ENCODE measurements around the gene PCDH15.

Gene PCDH15

GRCh38 chr10:54708021-54708420, 93.0 kb downstream of the PCDH15 start:
- Histone ChIP-seq H3K4me3 (ENCODE audit: insufficient read depth, low read length, poor library complexity, severe bottlenecking) (no peak overlapping the region), H3F3A (ENCODE audit: insufficient read depth) (no peaks in the 10 kb centered on the region), H3K27me3 (ENCODE audit: low read length) (no peaks in the 10 kb centered on the region), H3K36me3 (ENCODE audit: low read length) (no peaks in the 10 kb centered on the region), H3K4me2 (ENCODE audit: low read depth, low read length, poor library complexity, severe bottlenecking) (no peak overlapping the region), H3K27ac (ENCODE audit: low read depth, low read length) (no peak overlapping the region), H3K9me3 (ENCODE audit: insufficient read depth, low read length) (no peaks in the 10 kb centered on the region), H4K20me1 (ENCODE audit: low read depth, low read length) (no peaks in the 10 kb centered on the region), H2AFZ (ENCODE audit: low read depth, low read length, severe bottlenecking) (no peak overlapping the region), H3K9ac (ENCODE audit: low read length) (no peak overlapping the region), H3K79me2 (ENCODE audit: insufficient read depth, low read length) (no peaks in the 10 kb centered on the region), H3K9me2 (replicated peaks; ENCODE audit: insufficient read depth, low read length) (no peaks in the 10 kb centered on the region)
- no peak for TF ChIP-seq EZH2phosphoT487 (conservative IDR thresholded peaks at IDR 0.05; ENCODE audit: low read length)
- no peak for TF ChIP-seq CTCF (IDR thresholded peaks at IDR 0.05; ENCODE audit: insufficient read depth, low read length, poor library complexity, severe bottlenecking)

- no peak overlapping the region for H3K27ac ChIP-seq (ENCODE audit: low read depth, low read length)
- H3K4me2 ChIP-seq (ENCODE audit: low read depth, low read length, poor library complexity, severe bottlenecking) = no peak overlapping the region
- no peaks in the 10 kb centered on the region for H3K79me2 ChIP-seq (ENCODE audit: insufficient read depth, low read length)
- H3K9me3 ChIP-seq (ENCODE audit: insufficient read depth, low read length) = no peaks in the 10 kb centered on the region; the same call in 1 of the 2 replicates
- no peak overlapping the region for H3K4me3 ChIP-seq (ENCODE audit: insufficient read depth, low read length, poor library complexity, severe bottlenecking)
- H3K9me2 ChIP-seq (replicated peaks; ENCODE audit: insufficient read depth, low read length) = no peaks in the 10 kb centered on the region
- no peaks in the 10 kb centered on the region for H3K27me3 ChIP-seq (ENCODE audit: low read length)
- no peaks in the 10 kb centered on the region for H3K36me3 ChIP-seq (ENCODE audit: low read length)
- TF ChIP-seq EZH2phosphoT487 (conservative IDR thresholded peaks at IDR 0.05; ENCODE audit: low read length) (no peak), CTCF (IDR thresholded peaks at IDR 0.05; ENCODE audit: insufficient read depth, low read length, poor library complexity, severe bottlenecking) (no peak)
- no peaks in the 10 kb centered on the region for H3F3A ChIP-seq (ENCODE audit: insufficient read depth)
- H4K20me1 ChIP-seq (ENCODE audit: low read depth, low read length) = no peaks in the 10 kb centered on the region
- H2AFZ ChIP-seq (ENCODE audit: low read depth, low read length, severe bottlenecking) = no peak overlapping the region
- no peak overlapping the region for H3K9ac ChIP-seq (ENCODE audit: low read length)
Measured at GRCh38 chr10:54702583-54703485, 98.2 kb downstream of the PCDH15 start.

- Histone ChIP-seq H3K4me3 (ENCODE audit: insufficient read depth, low read length, poor library complexity, severe bottlenecking) (no peak overlapping the region), H2AFZ (ENCODE audit: low read depth, low read length, severe bottlenecking) (no peak overlapping the region), H4K20me1 (ENCODE audit: low read depth, low read length) (no peaks in the 10 kb centered on the region), H3K9me3 (ENCODE audit: insufficient read depth, low read length) (no peaks in the 10 kb centered on the region), H3K36me3 (ENCODE audit: low read length) (no peaks in the 10 kb centered on the region), H3K79me2 (ENCODE audit: insufficient read depth, low read length) (no peaks in the 10 kb centered on the region), H3K9me2 (replicated peaks; ENCODE audit: insufficient read depth, low read length) (no peaks in the 10 kb centered on the region), H3K9ac (ENCODE audit: low read length) (no peak overlapping the region), H3K27ac (ENCODE audit: low read depth, low read length) (no peak overlapping the region), H3F3A (ENCODE audit: insufficient read depth) (no peaks in the 10 kb centered on the region), H3K27me3 (ENCODE audit: low read length) (no peaks in the 10 kb centered on the region), H3K4me2 (ENCODE audit: low read depth, low read length, poor library complexity, severe bottlenecking) (no peak overlapping the region)
- TF ChIP-seq EZH2phosphoT487 (conservative IDR thresholded peaks at IDR 0.05; ENCODE audit: low read length) = no peak
- TF ChIP-seq CTCF (IDR thresholded peaks at IDR 0.05; ENCODE audit: insufficient read depth, low read length, poor library complexity, severe bottlenecking) = no peak
Measured at GRCh38 chr10:54691331-54691730, 109.7 kb downstream of the PCDH15 start.
